Neural cell (in vitro differentiated cells): ENCODE results near the gene RALGPS1. TPM values are rescaled to one million over a fixed set of nuclear protein-coding genes. Genes with fewer than 3 reads are reported as not detected.

Source experiments
- H2AFZ ChIP-seq: fragments of 200-600, 300-800 bp; sonication (generic), shearing (Covaris generic); 2 replicates; pipeline ENCODE4 v1.6.0; 2014; ENCODE audit warnings: low read depth, mild to moderate bottlenecking, antibody characterized with exemption, low read length, moderate library complexity
- H3F3A ChIP-seq: fragments of 200-600 bp; shearing (Covaris generic); 2 replicates; pipeline ENCODE4 v1.6.1; 2016; ENCODE audit warnings: mild to moderate bottlenecking, moderate library complexity, mixed read lengths, antibody characterized with exemption, low read length; ENCODE audit not compliant: insufficient read depth, poor library complexity, severe bottlenecking
- H3K27ac ChIP-seq: fragments of 200-600, 300-800 bp; sonication (generic), shearing (Covaris generic); 2 replicates; pipeline ENCODE4 v1.5.1; 2014; ENCODE audit warnings: mild to moderate bottlenecking, low read length, moderate library complexity
- H3K27me3 ChIP-seq: fragments of 300-800, 200-600 bp; sonication (generic), shearing (Covaris generic); 2 replicates; pipeline ENCODE4 v1.6.0; 2014; ENCODE audit warnings: mild to moderate bottlenecking, low read depth, low read length, moderate library complexity; ENCODE audit not compliant: insufficient read depth
- H3K36me3 ChIP-seq: fragments of 300-800, 200-600 bp; sonication (generic), shearing (Covaris generic); 2 replicates; pipeline ENCODE4 v1.5.1; 2014; ENCODE audit warnings: mild to moderate bottlenecking, antibody characterized with exemption, low read length, moderate library complexity; ENCODE audit not compliant: insufficient read depth
- H3K4me2 ChIP-seq: fragments of 300-800, 200-600 bp; sonication (generic), shearing (Covaris generic); 2 replicates; pipeline ENCODE4 v1.6.0; 2014; ENCODE audit warnings: mild to moderate bottlenecking, low read length
- H3K4me3 ChIP-seq: fragments of 300-800, 200-600 bp; sonication (generic), shearing (Covaris generic); 2 replicates; pipeline ENCODE4 v1.5.1; 2014; ENCODE audit warnings: mild to moderate bottlenecking, low read length, moderate library complexity
- H3K79me2 ChIP-seq: fragments of 200-600 bp; shearing (Covaris generic); replicated peaks from 2 replicates; pipeline ENCODE4 v1.6.0; 2014; ENCODE audit warnings: mild to moderate bottlenecking, low read length, moderate library complexity; ENCODE audit not compliant: insufficient read depth
- H3K9ac ChIP-seq: fragments of 300-800, 200-600 bp; sonication (generic), shearing (Covaris generic); 2 replicates; pipeline ENCODE4 v1.6.1; 2016; ENCODE audit warnings: mild to moderate bottlenecking, low read length, mixed read lengths
- H3K9me2 ChIP-seq: fragments of 200-600 bp; shearing (Covaris generic); 2 replicates; pipeline ENCODE4 v1.6.1; 2016; ENCODE audit warnings: mild to moderate bottlenecking, low read length, mixed read lengths; ENCODE audit not compliant: insufficient read depth
- H3K9me3 ChIP-seq: fragments of 200-600, 300-800 bp; sonication (generic), shearing (Covaris generic); 2 replicates; pipeline ENCODE4 v1.6.1; 2016; ENCODE audit warnings: mild to moderate bottlenecking, mixed run types, low read length, moderate library complexity, mixed read lengths
- H4K20me1 ChIP-seq: fragments of 200-600 bp; shearing (Covaris generic); 2 replicates; pipeline ENCODE4 v1.6.1; 2016; ENCODE audit warnings: mild to moderate bottlenecking, mixed run types; ENCODE audit not compliant: insufficient read depth
- CTCF ChIP-seq: fragments of 450-650 bp; IDR thresholded peaks from 2 replicates; pipeline ENCODE4 v1.5.1; 2014; ENCODE audit warnings: antibody characterized with exemption, mild to moderate bottlenecking, moderate library complexity; ENCODE audit not compliant: poor library complexity, severe bottlenecking
- EP300 ChIP-seq: fragments of 450-650 bp; conservative IDR thresholded peaks from 2 replicates; pipeline ENCODE4 v1.6.1; 2014; ENCODE audit warnings: antibody characterized with exemption, mild to moderate bottlenecking, moderate library complexity; ENCODE audit not compliant: poor library complexity, severe bottlenecking
- EZH2 ChIP-seq: fragments of 200-600, 300-800 bp; shearing (Covaris generic), sonication (generic); IDR thresholded peaks from 2 replicates; pipeline ENCODE4 v1.6.1; 2014; ENCODE audit warnings: antibody characterized with exemption, low read length, borderline replicate concordance, mild to moderate bottlenecking; ENCODE audit not compliant: insufficient read depth, poor library complexity, severe bottlenecking
- MXI1 ChIP-seq: fragments of 450-650 bp; conservative IDR thresholded peaks from 2 replicates; pipeline ENCODE4 v1.6.1; 2014; ENCODE audit warnings: antibody characterized with exemption, mild to moderate bottlenecking; ENCODE audit not compliant: poor library complexity, severe bottlenecking
- POLR2AphosphoS5 ChIP-seq: IDR thresholded peaks from 2 replicates; pipeline ENCODE4 v1.6.1; 2012
- RAD21 ChIP-seq: fragments of 450-650 bp; conservative IDR thresholded peaks from 2 replicates; pipeline ENCODE4 v1.6.1; 2014; ENCODE audit warnings: antibody characterized with exemption, mild to moderate bottlenecking, moderate library complexity
- REST ChIP-seq: IDR thresholded peaks from 2 replicates; pipeline ENCODE4 v1.6.1; 2012; ENCODE audit warnings: borderline replicate concordance
- SMC3 ChIP-seq: fragments of 450-650 bp; conservative IDR thresholded peaks from 2 replicates; pipeline ENCODE4 v1.6.1; 2014; ENCODE audit warnings: antibody characterized with exemption, mild to moderate bottlenecking, moderate library complexity; ENCODE audit not compliant: poor library complexity
- TAF1 ChIP-seq: IDR thresholded peaks from 2 replicates; pipeline ENCODE4 v1.6.1; 2012; ENCODE audit warnings: low read depth
- polyA plus RNA-seq: library from polyadenylated mRNA; depleted of rRNA; stranded (reverse); fragments of >200 nt; gene quantifications from 2 replicates; pipeline ENCODE4 v1.2.3, GENCODE V29; 2014

Gene RALGPS1
- polyA plus RNA-seq, 1 donor from 2014 or later = 37.1 TPM

- H4K20me1 ChIP-seq = no peaks in the 10 kb centered on the region
- no peaks in the 10 kb centered on the region for H3K9me2 ChIP-seq
- TF ChIP-seq MXI1 = no peak
- TF ChIP-seq CTCF = no peak
- no peak for TF ChIP-seq SMC3
- no peak for TF ChIP-seq REST
- no peak for TF ChIP-seq RAD21
- TF ChIP-seq EP300 = no peak
- TF ChIP-seq POLR2AphosphoS5 = no peak
- no peak for TF ChIP-seq TAF1
- TF ChIP-seq EZH2 = no peak
- H3K4me2 ChIP-seq = no peak overlapping the region
- no peak overlapping the region for H3K27ac ChIP-seq
- no peak overlapping the region for H3K4me3 ChIP-seq
- no peaks in the 10 kb centered on the region for H3K27me3 ChIP-seq
- H3K79me2 ChIP-seq = no peaks in the 10 kb centered on the region
- H3K9ac ChIP-seq = no peak overlapping the region
- H2AFZ ChIP-seq = no peak overlapping the region
- no peaks in the 10 kb centered on the region for H3K9me3 ChIP-seq
- no peaks in the 10 kb centered on the region for H3K36me3 ChIP-seq
- no peaks in the 10 kb centered on the region for H3F3A ChIP-seq
Observed at GRCh38 chr9:127035423-127035822, 120.8 kb downstream of the RALGPS1 start.

GRCh38 chr9:127035948-127036347, 121.4 kb downstream of the RALGPS1 start:
- Histone ChIP-seq H2AFZ (no peak overlapping the region), H3K9me3 (no peaks in the 10 kb centered on the region), H3K27ac (no peak overlapping the region), H3K9ac (no peak overlapping the region), H3K4me2 (no peak overlapping the region), H3K27me3 (no peaks in the 10 kb centered on the region), H3K9me2 (no peaks in the 10 kb centered on the region), H3K4me3 (no peak overlapping the region), H4K20me1 (no peaks in the 10 kb centered on the region), H3K79me2 (no peaks in the 10 kb centered on the region), H3F3A (no peaks in the 10 kb centered on the region), H3K36me3 (no peaks in the 10 kb centered on the region)
- TF ChIP-seq MXI1 = no peak
- no peak for TF ChIP-seq REST
- no peak for TF ChIP-seq SMC3
- TF ChIP-seq POLR2AphosphoS5 = no peak
- no peak for TF ChIP-seq EP300
- TF ChIP-seq EZH2 = no peak
- no peak for TF ChIP-seq TAF1
- TF ChIP-seq CTCF = no peak
- TF ChIP-seq RAD21 = no peak
